SH-SY5Y (cell line): ENCODE results near the gene PCGF1.

Experiments
- GATA2 ChIP-seq: IDR thresholded peaks from 2 replicates; pipeline ENCODE4 v1.6.1; 2011; ENCODE audit warnings: mild to moderate bottlenecking, low read depth, low read length
- GATA3 ChIP-seq: IDR thresholded peaks from 2 replicates; pipeline ENCODE4 v1.6.1; 2011; ENCODE audit warnings: low read depth, mild to moderate bottlenecking, low read length, moderate library complexity

- no peak for TF ChIP-seq GATA2
- no peak for TF ChIP-seq GATA3
Measured at GRCh38 chr2:74502720-74503505, 4.6 kb downstream of the PCGF1 start.
